ENCODE data around the gene EPHB6. TPM values are rescaled to one million over a fixed set of nuclear protein-coding genes. Genes with fewer than 3 reads are reported as not detected.

EPHB6 gene
- total RNA-seq, 1 donor: 8.3 TPM

DNA sequence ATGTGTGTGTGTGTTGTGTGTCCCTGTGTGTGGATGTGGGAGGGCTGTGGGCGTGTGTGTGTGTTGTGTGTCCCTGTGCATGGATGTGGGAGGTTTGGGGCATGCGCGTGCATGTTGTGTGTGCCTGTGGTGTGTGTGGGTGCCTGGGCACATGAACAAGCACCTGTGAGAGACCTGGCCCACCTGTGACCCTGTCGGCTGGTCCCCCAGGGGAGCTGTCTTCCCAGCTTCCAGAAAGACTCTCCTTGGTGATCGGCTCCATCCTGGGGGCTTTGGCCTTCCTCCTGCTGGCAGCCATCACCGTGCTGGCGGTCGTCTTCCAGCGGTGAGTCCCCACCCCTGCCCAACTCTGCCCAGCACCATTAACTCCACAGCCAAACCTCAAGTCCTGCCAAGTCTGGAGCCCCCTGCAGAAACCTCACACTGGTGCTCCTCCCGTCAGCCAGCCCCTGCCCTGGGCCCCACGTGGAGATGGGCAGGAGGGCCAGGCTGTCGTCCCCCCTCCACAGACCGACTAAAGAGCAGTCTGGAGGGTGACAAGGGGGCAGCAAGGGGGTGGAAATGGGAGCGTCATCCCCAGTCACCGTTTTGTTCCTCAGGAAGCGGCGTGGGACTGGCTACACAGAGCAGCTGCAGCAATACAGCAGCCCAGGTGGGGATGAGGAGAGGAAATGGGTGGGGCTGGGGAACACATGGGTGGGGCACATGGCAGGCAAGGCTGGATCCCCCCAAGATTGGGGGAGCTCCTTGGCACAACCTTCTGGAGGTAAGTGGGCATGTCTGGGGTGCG, 12.7 kb downstream of the EPHB6 start:
- Histone ChIP-seq H3K27me3 (ENCODE audit: insufficient read depth, low read length) (no peaks in the 10 kb centered on the region), H3K4me3 (ENCODE audit: low read length) (no peak overlapping the region)

DNA sequence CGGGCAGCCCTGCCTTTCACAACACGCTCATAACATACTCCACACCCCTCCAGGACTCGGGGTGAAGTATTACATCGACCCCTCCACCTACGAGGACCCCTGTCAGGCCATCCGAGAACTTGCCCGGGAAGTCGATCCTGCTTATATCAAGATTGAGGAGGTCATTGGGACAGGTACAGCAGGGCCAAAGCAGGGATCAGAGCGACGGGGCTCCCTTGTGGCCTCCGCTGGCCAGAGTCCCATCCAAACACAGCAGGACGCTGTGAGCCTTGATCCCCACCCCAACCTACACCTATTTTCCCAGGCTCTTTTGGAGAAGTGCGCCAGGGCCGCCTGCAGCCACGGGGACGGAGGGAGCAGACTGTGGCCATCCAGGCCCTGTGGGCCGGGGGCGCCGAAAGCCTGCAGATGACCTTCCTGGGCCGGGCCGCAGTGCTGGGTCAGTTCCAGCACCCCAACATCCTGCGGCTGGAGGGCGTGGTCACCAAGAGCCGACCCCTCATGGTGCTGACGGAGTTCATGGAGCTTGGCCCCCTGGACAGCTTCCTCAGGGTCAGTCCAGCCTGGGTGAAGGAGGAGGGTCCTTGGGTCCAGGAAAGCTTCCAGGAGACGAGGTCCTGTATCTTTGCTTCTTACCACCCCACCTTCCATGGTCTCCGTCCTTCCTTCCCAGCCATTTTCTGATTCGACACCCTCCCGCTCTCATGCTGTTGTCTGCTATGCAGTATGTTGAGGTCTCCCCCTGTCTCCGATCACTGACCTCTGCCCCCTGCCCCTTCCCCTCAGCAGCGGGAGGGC, 13.5 kb downstream of the EPHB6 start:
- Histone ChIP-seq H3K9me3 (ENCODE audit: low read depth, low read length) (no peaks in the 10 kb centered on the region), H3K4me3 (ENCODE audit: low read length) (no peak overlapping the region), H3K27me3 (ENCODE audit: insufficient read depth, low read length) (no peaks in the 10 kb centered on the region), H3K4me1 (ENCODE audit: insufficient read depth, low read length) (peaks cover 3% of the 10 kb centered on the region)

More for the DNA sequence above, 12.7 kb downstream of the EPHB6 start:
- Histone ChIP-seq H3K9me3 (ENCODE audit: low read depth, low read length) (no peaks in the 10 kb centered on the region), H3K4me1 (ENCODE audit: insufficient read depth, low read length) (peaks cover 3% of the 10 kb centered on the region)

DNA sequence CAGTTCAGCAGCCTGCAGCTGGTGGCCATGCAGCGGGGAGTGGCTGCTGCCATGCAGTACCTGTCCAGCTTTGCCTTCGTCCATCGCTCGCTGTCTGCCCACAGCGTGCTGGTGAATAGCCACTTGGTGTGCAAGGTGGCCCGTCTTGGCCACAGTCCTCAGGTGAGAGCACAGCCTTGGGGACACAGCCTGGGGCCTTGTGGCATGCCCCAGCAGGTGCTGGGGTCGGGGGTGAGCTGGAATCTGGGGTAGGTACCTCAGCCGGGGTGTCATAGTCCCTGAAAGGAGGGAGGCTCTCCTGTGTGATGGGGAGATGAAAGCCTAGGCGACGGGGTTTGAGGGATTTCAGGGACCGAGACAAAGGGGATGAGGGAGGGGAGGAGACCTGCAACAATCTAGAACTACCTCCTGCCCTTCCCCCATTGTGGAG, 14.1 kb downstream of the EPHB6 start:
- no peaks in the 10 kb centered on the region for H3K9me3 ChIP-seq (ENCODE audit: low read depth, low read length)
- peaks cover 3% of the 10 kb centered on the region for H3K4me1 ChIP-seq (ENCODE audit: insufficient read depth, low read length)
- H3K4me3 ChIP-seq (ENCODE audit: low read length): no peak overlapping the region

DNA sequence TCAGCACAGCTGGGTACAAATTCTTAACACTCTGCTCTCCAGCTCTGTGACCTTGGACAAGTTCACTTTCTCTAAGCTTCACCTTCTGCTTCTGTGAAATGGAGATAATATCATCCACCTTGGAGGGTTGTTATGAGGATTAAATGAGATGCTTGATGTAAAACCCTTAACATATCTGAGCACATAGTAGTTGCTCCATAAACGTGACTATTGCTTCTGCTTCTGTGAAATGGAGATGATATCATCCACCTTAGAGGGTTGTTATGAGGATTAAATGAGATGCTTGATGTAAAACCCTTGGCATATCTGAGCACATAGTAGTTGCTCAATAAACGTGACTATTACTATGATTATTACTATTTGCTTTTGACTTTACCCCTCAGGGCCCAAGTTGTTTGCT, 14.6 kb downstream of the EPHB6 start:
- no peaks in the 10 kb centered on the region for H3K9me3 ChIP-seq (ENCODE audit: low read depth, low read length)
- H3K4me3 ChIP-seq (ENCODE audit: low read length): no peak overlapping the region
- no peaks in the 10 kb centered on the region for H3K27me3 ChIP-seq (ENCODE audit: insufficient read depth, low read length)
- H3K4me1 ChIP-seq (ENCODE audit: insufficient read depth, low read length): peaks cover 3% of the 10 kb centered on the region

More for the DNA sequence above, 14.1 kb downstream of the EPHB6 start:
- H3K27me3 ChIP-seq (ENCODE audit: insufficient read depth, low read length): no peaks in the 10 kb centered on the region

DNA sequence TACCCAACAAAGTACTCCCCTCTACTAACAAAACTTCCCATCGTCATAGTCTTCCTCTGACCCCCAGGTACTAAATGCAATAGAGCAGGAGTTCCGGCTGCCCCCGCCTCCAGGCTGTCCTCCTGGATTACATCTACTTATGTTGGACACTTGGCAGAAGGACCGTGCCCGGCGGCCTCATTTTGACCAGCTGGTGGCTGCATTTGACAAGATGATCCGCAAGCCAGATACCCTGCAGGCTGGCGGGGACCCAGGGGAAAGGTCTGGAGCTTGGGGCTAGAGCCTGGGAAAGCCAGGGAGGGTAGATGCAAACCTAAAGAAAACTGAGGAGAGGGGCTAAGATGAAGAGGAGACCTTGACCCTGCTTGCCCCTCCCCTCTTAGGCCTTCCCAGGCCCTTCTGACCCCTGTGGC, 15.3 kb downstream of the EPHB6 start:
- H3K4me1 ChIP-seq (ENCODE audit: insufficient read depth, low read length): peaks cover 3% of the 10 kb centered on the region
- H3K9me3 ChIP-seq (ENCODE audit: low read depth, low read length): no peaks in the 10 kb centered on the region
- H3K27me3 ChIP-seq (ENCODE audit: insufficient read depth, low read length): no peaks in the 10 kb centered on the region
- no peak overlapping the region for H3K4me3 ChIP-seq (ENCODE audit: low read length)

DNA sequence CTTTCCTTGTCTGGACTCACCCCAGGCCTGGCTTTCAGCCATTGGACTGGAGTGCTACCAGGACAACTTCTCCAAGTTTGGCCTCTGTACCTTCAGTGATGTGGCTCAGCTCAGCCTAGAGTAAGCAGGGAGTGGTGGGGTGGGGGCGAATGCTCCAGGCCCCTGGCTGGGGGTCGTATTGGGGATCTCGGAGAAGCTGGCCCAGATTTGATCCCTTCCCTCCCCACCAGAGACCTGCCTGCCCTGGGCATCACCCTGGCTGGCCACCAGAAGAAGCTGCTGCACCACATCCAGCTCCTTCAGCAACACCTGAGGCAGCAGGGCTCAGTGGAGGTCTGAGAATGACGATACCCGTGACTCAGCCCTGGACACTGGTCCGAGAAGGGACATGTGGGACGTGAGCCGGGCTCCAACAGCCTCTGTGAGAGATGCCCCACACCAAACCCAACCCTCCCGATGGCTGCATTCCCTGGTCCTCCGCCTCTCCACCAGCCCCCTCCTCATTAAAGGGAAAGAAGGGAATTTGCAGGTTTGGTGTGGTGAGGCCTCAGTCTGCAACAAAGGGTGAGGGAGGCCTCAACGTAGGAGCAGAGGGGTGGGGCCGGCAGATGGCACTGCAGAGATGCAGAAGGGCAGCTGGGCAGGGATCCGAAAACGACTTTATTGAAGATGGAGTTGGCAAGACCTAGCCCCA, 15.8 kb downstream of the EPHB6 start:
- no peaks in the 10 kb centered on the region for H3K9me3 ChIP-seq (ENCODE audit: low read depth, low read length)
- H3K27me3 ChIP-seq (ENCODE audit: insufficient read depth, low read length): no peaks in the 10 kb centered on the region
- H3K4me3 ChIP-seq (ENCODE audit: low read length): no peak overlapping the region
- H3K4me1 ChIP-seq (ENCODE audit: insufficient read depth, low read length): no peaks in the 10 kb centered on the region

DNA sequence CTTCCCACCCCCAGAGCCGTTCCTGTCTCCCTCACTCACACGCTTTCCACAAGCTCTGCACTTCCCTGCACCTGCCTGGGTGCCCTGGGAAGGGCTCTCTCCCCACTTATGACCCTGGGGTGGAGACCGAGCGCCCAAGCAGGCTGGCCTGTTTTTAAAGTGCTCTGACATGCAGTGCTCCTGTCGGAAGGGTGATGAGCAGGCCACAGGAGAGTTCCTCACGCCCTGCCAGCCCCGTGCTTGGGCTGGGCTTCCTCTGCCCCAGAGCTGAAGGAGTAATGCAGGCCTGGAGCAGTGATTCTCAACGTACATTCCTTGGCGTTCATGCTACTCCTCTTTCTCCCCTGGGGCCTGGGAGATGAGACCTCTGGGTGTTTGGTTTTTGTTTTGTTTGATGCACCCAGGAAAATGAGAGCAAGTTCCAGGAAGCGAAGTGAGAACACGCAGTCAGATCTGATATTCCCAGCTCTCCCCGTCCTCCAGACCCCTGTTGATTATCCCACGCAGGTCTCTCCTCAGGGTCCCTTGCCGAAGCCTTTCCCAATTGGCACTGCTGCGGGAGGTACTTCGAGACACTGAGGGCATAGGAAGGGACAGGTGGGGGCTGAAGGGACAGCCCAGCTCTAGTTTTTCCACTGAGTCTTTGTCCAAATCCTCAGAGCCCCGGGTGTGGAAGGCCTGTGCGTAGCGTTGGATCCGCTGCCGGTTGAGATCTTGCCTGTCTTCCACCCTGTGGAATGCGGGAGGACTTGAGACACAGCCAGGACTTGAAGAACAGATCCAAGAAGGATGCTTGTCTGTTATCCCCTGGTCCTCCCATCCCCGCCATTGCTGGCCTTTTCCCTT, 16.6 kb downstream of the EPHB6 start:
- Histone ChIP-seq H3K4me3 (ENCODE audit: low read length) (no peak overlapping the region), H3K4me1 (ENCODE audit: insufficient read depth, low read length) (no peaks in the 10 kb centered on the region), H3K9me3 (ENCODE audit: low read depth, low read length) (no peaks in the 10 kb centered on the region), H3K27me3 (ENCODE audit: insufficient read depth, low read length) (no peaks in the 10 kb centered on the region)

DNA sequence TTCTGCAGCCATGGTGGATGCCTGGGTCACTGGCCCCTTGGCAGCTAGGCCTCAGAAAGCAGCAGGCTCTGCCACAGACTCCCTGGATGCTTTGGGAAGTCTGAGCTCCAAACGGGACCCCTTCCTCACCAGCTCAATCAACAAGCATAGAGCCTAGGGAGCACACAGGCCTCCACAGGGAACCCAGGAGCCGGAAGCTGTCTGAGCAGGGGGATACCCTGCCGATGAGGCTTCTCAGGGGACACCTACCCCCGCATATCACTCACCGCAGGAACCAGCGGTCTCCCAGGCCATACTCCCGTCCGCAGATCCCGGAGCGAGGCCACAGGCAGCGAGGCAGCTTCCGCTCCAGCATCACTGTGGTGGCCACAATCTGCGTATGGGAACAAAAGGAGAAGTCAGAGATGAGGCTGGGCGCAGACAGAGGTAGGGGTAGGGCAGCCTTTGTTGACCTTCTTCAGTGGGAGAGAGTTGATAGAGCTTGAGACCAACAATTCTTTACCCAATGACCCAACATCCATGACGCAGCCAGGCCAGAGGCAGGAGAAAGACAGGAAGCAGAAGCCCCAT, 17.3 kb downstream of the EPHB6 start:
- Histone ChIP-seq H3K4me1 (ENCODE audit: insufficient read depth, low read length) (no peaks in the 10 kb centered on the region), H3K4me3 (ENCODE audit: low read length) (no peak overlapping the region), H3K9me3 (ENCODE audit: low read depth, low read length) (no peaks in the 10 kb centered on the region), H3K27me3 (ENCODE audit: insufficient read depth, low read length) (no peaks in the 10 kb centered on the region)

DNA sequence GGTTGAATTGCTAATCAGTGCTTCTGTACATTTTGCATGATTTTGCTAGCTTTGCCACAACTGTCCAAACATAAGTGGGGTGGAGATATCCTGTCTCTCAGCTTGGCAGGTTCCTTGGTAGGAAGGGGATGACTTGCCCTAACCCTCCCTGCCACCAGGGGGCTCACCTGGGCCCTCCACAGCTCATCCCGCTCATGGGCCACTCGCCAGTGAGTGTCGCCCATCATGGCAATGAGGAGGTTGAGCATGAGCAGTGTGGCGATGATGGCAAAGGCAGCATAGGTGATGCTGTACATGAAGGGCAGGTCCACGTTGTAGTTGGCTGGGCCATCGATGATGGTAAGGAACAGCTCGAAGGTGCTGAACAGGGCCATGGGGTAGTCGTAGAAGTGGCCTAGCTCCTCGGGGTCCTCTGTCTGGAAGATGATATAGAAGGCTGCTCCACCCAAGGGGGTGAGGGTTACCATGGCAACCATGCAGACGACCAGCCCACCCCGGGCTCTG, 18.5 kb downstream of the EPHB6 start:
- no peaks in the 10 kb centered on the region for H3K4me1 ChIP-seq (ENCODE audit: insufficient read depth, low read length)
- no peaks in the 10 kb centered on the region for H3K27me3 ChIP-seq (ENCODE audit: insufficient read depth, low read length)
- H3K4me3 ChIP-seq (ENCODE audit: low read length): no peak overlapping the region
- H3K9me3 ChIP-seq (ENCODE audit: low read depth, low read length): no peaks in the 10 kb centered on the region

DNA sequence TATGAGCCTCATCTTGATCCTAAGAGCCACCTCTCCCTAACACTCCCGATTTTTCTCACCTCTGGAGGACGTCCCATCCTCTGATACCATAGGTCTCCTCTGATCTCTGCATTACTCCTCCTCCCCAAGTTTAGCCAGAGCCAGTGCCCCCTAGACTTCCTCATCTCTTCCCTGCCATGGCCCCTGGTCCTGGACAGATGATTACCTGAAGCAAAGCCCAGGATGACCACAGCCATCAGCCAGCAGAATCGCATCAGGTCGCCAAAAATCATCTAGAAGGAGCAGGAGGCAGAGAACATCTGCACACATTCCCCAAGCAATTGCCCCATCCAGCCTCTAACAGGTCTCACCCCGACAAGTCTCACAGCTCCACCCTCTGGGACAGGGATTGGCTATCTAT, 19.0 kb downstream of the EPHB6 start:
- Histone ChIP-seq H3K4me3 (ENCODE audit: low read length) (no peak overlapping the region), H3K9me3 (ENCODE audit: low read depth, low read length) (no peaks in the 10 kb centered on the region), H3K4me1 (ENCODE audit: insufficient read depth, low read length) (no peaks in the 10 kb centered on the region), H3K27me3 (ENCODE audit: insufficient read depth, low read length) (no peaks in the 10 kb centered on the region)

DNA sequence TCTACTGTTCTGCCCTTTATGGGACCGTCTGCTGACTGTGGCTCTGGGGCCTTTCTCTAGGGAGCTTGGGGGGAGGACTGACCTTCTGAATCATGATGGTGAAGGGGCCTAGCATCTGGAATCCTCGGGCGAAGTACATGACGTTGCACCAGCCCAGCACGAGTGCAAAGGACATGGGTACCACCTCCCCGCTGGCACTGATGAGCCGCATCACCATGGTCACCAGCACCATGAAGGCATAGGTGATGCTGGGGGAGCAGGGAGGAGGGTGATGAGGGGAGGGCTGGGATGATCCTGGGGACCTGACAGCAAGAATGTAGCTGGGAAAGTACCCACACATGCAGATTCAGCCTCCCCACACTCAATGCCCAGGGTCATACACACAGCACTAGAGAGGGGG, 19.5 kb downstream of the EPHB6 start:
- no peaks in the 10 kb centered on the region for H3K27me3 ChIP-seq (ENCODE audit: insufficient read depth, low read length)
- H3K9me3 ChIP-seq (ENCODE audit: low read depth, low read length): no peaks in the 10 kb centered on the region
- no peaks in the 10 kb centered on the region for H3K4me1 ChIP-seq (ENCODE audit: insufficient read depth, low read length)
- H3K4me3 ChIP-seq (ENCODE audit: low read length): no peak overlapping the region

DNA sequence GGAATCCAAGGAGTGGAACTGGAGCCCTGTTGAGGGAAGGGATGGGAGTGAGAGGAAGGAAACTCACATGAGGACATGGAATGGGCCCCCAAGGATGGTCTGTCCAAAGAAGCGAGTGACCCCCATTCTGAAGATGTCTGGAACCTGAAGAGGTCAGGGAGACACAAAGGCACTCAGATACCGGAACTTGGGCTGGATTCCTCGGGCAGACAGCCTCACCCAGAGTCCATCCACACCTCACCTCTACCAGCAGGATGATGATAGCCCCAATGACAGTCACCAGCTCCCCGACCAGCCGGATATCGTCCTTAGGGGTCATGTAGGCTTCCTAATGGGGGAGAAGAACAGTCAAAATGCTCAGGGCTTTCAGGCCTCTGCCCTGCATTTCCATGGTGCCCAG, 20.0 kb downstream of the EPHB6 start:
- Histone ChIP-seq H3K4me1 (ENCODE audit: insufficient read depth, low read length) (no peaks in the 10 kb centered on the region), H3K27me3 (ENCODE audit: insufficient read depth, low read length) (no peaks in the 10 kb centered on the region), H3K9me3 (ENCODE audit: low read depth, low read length) (no peaks in the 10 kb centered on the region), H3K4me3 (ENCODE audit: low read length) (no peak overlapping the region)

DNA sequence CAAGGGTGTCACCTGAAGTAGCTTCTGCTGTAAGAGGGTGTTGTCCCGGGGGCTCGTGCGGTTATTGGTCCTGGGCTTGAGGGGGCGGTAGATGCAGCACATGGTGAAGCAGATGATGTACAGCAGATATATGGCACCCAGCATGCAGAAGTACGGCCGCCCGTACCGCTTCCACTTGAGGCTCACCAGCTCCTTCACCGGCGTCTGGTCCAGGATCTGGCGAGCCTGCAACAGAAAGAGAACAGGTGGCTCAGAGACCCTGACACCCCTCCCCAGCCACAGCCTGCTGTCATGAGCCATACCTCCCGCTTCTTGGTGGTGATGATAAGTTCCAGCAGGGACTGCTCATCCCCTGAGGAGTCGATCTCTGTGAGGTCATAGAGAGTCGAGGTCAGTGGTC, 20.6 kb downstream of the EPHB6 start:
- no peak overlapping the region for H3K4me3 ChIP-seq (ENCODE audit: low read length)
- no peaks in the 10 kb centered on the region for H3K9me3 ChIP-seq (ENCODE audit: low read depth, low read length)
- H3K27me3 ChIP-seq (ENCODE audit: insufficient read depth, low read length): no peaks in the 10 kb centered on the region
- H3K4me1 ChIP-seq (ENCODE audit: insufficient read depth, low read length): no peaks in the 10 kb centered on the region
